Astrocyte (in vitro differentiated cells and primary cell): ENCODE data around the gene GPBAR1.

Experiments
- CTCF ChIP-seq: IDR thresholded peaks from 2 replicates; pipeline ENCODE4 v1.5.1; 2011; ENCODE audit warnings: low read depth, mild to moderate bottlenecking, inconsistent platforms, low read length, moderate library complexity; ENCODE audit not compliant: insufficient read depth
- EZH2 ChIP-seq: IDR thresholded peaks from 2 replicates; pipeline ENCODE4 v1.6.1; 2012; ENCODE audit warnings: mild to moderate bottlenecking, low read length, inconsistent platforms; ENCODE audit not compliant: insufficient read depth

GRCh38 chr2:218255446-218255845, 5.4 kb upstream of the GPBAR1 start:
- TF ChIP-seq CTCF (no peak), EZH2 (no peak)
